Fibroblast of skin of right biceps (primary cell): ENCODE results near the gene PRKCH.
A peak's percentile ranks its signal among the peaks of the same experiment; 100 is the strongest.

Experiments used
- DNase-seq: peaks from one replicate; pipeline ENCODE4 v3.0.0-alpha.2; 2013

The PRKCH gene

DNA sequence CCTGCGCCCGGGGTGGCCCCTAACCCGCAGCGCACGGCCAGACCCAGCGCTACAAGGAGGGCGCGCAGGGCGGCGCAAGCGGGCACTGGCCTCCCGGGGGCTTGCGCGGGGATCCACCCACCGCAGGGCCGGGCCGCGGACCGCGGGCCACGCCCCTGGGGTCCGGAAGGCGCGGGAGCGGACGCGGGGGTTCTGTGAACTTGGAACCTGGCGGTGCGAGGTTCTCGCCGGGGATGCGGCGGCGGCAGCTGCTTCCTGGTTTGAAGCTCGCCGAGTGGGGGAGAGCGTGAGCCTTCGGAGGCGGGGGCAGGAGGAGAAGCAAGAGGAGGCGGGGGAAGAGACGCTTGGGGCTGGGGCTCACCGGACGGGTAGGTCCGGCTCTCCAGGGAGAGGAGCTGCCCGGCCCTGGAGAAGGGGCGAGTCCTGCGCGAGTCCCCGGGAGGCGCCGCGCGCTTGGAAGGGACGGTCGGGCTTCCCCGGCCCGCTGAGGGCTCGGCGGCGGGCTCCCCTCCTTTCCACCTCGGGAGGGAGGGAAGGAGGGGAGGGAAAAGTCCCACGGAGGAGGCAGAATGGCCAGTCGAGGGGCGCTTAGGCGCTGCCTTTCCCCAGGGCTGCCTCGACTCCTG is at the start of gene PRKCH:
PRKCH (plus strand) TSS at position 195 of the 626 bp plus-strand sequence. CDS start 523 bp downstream, outside the sequence.
- peak; percentile 28 for DNase-seq

- DNase-seq = no peak
Observed at GRCh38 chr14:61277232-61277631, 44.1 kb upstream of the PRKCH start.

DNA sequence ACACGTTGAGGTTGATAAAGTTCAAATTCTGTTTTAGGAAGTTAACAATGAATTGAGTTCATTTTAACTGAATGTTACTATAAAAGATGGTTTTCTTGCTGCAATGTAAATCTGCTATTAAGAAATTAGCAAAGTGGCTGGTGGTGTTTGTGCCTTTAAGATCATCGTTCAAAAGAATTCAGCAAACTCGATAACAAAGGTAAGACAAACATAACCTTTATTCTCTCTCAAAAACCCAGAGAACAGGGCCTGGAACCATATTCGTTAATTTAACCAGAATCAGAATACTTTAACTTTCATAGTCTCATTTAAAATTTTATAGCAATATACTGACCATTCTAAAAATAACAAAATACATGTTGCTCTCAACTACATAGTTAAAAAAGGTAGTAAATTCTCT is 43.6 kb upstream of the PRKCH start:
- DNase-seq = no peak

DNA sequence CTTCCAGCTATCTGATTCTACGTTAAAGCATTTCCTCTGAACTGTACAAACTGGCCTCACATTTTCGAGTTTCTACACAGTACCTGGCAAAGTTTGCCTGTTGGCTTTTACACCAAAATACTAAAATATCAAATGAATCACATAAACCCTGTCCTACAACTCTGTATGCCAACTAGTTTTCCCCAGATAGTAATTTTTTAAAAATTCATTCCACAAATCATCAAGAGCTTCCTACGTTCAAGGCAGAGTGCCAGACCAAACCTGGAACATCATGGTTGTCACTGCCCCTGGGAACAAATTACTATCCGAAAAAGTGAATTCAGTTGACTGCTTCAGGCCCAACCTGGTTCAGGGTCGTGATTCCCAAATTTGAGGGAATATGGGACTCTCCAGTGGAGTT is 42.3 kb upstream of the PRKCH start:
- no peak for DNase-seq

- no peak for DNase-seq
Observed at GRCh38 chr14:61280092-61280525, 41.3 kb upstream of the PRKCH start.

DNA sequence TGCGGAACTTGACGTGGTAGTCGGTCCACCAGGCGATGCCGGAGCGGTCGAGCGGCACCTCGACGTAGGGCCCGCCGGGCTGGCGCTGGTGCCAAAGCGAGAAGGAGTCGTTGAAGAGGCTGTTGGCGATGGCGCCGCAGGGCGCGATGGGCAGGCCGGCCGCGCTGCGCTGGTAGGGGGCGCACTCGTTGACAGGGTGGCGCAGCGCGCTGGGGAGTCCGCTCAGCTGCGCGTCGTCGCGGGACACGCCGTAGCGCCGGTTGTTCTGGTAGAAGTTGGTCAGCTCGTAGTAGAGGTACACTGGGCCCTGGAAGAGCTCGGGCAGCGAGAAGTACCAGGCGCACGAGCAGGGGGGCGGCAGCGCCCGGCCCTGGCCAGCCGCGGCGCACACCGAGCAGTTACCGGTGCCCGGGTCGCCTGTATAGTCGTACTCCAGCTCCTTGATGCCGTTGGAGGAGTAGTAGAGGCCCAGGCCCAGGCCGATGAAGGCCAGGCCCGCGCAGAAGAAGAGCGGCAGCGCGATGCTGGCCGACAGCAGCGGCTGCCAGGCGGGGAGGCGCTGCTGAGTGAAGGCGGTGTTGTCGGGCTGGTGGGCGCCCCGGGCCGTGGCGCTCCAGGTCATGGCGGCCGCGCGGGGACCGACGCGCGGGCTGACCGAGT is 40.7 kb upstream of the PRKCH start:
- DNase-seq = peak; percentile 62

- no peak for DNase-seq
Observed at GRCh38 chr14:61281186-61281947, 40.0 kb upstream of the PRKCH start, which contains the start of gene TMEM30B. TSS of gene TMEM30B (minus strand) at chr14:61281338. CDS start at chr14:61281147, 191 bp downstream.

DNA sequence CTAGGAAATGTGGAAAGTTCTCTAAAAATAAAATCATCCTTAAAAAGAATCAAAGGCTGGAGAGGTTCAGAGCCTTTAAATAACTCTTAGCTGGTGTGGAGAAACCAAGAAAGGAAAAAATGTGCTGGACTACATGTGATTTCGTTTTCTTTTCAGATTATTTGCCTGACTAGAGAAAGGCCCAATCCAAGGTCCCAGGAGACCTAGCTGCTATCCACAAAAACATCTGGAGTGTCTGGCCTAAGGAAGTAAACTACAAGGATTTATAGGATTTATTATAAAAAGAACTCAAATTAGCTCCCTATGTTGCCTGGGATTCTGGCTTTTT is 39.5 kb upstream of the PRKCH start:
- DNase-seq = peak; percentile 22

- no peak for DNase-seq
Observed at GRCh38 chr14:61282746-61283145, 38.6 kb upstream of the PRKCH start.

- no peak for DNase-seq
Observed at GRCh38 chr14:61284001-61284400, 37.4 kb upstream of the PRKCH start.

GRCh38 chr14:61285364-61285763 is 36.0 kb upstream of the PRKCH start:
- DNase-seq = no peak

- no peak for DNase-seq
Observed at GRCh38 chr14:61287196-61287595, 34.2 kb upstream of the PRKCH start.

DNA sequence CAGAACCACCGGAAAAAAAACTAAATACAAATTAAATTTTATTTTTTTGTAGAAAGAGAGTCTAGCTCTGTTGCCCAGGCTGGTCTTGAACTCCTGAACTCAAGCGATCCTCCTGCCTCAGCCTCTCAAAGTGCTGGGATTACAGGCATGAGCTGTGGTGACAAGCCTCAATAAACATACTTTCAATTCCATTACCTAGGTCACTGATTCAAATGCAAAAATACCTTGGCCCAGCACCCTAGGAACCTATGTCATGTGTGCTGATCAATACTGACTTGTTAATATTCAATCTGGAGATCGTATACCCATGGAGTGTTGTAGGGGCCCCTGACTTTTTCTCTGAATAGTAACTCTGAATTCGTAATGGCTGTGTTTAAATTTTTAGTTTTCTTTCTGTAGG is 33.2 kb upstream of the PRKCH start:
- no peak for DNase-seq

GRCh38 chr14:61288720-61289119 is 32.7 kb upstream of the PRKCH start:
- no peak for DNase-seq

GRCh38 chr14:61290701-61291100 is 30.7 kb upstream of the PRKCH start:
- no peak for DNase-seq

- no peak for DNase-seq
Observed at GRCh38 chr14:61296151-61296550, 25.2 kb upstream of the PRKCH start.

GRCh38 chr14:61296719-61297502 is 24.5 kb upstream of the PRKCH start:
- DNase-seq = peak; percentile 24

DNA sequence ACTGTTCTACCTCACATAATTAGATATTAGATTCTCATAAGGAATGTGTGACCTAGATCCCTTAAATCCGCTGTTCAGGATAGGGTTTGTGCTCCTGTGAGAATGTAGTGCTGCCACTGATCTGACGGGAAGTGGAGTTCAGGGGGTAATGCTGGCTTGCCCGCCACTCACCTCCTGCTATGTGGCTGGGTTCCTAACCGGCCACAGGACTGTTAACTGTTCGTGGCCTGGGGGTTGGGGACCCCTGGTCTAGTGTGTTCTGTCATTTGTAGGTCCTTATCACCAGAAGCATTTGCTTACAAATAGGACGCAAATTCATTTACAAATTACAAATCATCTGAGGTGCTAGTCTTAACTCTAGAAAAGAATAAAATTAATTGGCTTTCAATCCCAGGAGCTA is 23.8 kb upstream of the PRKCH start:
- DNase-seq = no peak

DNA sequence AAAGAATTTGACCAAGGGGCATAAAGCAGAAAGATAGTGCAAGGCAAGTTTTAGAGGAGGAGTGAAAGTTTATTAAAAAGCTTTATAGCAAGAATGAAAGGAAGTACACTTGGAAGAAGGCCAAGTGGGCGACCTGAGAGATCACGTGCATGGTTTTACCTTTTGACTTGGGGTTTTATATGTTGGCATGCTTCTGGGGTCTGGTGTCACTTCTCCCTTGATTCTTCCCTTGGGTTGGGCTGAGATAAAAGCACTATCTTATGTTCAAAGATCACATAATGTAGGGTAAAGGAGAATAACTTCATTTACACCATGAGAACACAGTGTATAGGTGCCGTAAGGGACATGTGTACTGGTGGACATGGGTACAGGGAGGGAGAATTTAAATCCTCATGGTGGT is 22.6 kb upstream of the PRKCH start:
- DNase-seq = no peak

DNA sequence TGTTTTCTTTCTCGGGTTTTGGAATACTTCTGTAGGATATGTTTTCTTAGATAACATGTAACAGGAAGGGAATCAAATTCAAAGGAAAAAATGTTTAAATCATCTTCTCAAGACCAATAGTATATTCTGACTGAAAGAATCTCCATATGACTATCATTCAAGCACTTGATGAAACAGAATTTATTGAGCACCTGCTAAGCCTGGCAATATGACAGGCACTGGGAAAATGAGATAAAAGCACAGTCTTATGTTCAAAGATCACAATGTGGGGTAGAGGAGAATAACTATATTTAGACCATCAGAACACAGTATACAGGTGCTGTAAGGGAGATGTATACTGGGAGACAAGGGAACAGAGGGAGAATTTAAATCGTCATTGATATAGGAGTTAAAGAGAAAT is 21.2 kb upstream of the PRKCH start:
- DNase-seq = no peak

GRCh38 chr14:61300754-61301153 is 20.6 kb upstream of the PRKCH start:
- no peak for DNase-seq

DNA sequence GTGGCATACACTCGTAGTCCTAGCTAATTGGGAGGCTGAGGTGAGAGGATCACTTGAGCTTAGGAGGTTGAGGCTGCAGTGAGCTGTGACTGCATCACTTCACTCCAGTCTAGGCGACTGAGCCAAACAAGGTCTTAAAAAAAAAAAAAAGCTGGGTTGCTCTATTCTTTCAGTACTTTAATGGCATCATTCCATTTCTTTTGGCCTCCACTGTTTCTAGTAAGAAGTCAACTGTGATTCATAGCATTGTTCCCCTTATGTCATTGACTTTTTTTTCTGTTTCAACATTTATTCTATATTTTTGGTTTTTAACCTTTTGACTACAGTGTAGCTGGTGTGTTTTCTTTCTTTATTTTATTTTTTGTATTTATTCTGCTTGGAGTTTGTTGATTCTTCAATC is 16.7 kb upstream of the PRKCH start:
- DNase-seq = no peak

- no peak for DNase-seq
Observed at GRCh38 chr14:61308198-61308597, 13.2 kb upstream of the PRKCH start.
